ENCODE data around the gene ZNF230. TPM values are rescaled to one million over a fixed set of nuclear protein-coding genes. Genes with fewer than 3 reads are reported as not detected.

Gene ZNF230
- total RNA-seq (1 to 10 TPM; 2.2 to 2.8 TPM), total RNA-seq (3.0 to 33.8 (median 13.7) reads per million in 172 experiments)
- 5.6 TPM for polyA plus RNA-seq (2013, experiment 1 of 2)
- 4.7 TPM for polyA plus RNA-seq (2013, experiment 2 of 2)

GRCh38 chr19:44002566-44003460 is at the start of gene ZNF230:
Gene ZNF230 (plus strand): TSS chr19:44002957. CDS start chr19:44007079, 4,122 bp downstream.
- peaks cover 18% of the 10 kb centered on the region for H3K4me1 ChIP-seq (ENCODE audit: insufficient read depth, low read length)
- H3K27me3 ChIP-seq (ENCODE audit: control insufficient read depth in 1 of 2, insufficient read depth in 2 of 2, low read length in 2 of 2) = no peaks in the 10 kb centered on the region
- ChIA-PET CTCF (no interaction called here), POLR2A (interaction anchor here (1.4 kb wide), 1 partner anchor 68 kb away, joined by 4 read pairs; the partner anchor contains the start of gene ZNF45)
- peaks cover 59% of the 10 kb centered on the region for H3K36me3 Mint-ChIP-seq (ENCODE audit: low read depth)
- DNase-seq (peak; percentile 56 to 96 (median 75)), ATAC-seq (ENCODE audit: poor library complexity) (peak; percentile 97)
- H3K9me3 ChIP-seq (ENCODE audit: control insufficient read depth in 1 of 2, insufficient read depth in 1 of 2, low read length in 2 of 2) = peaks cover 18 to 34% of the 10 kb centered on the region in 2 experiments
- H3K27me3 Mint-ChIP-seq = no peaks in the 10 kb centered on the region
- peaks cover 24% of the 10 kb centered on the region for H3K9me3 Mint-ChIP-seq
- intact Hi-C loops (cut with DNase I, micrococcal nuclease) = loop anchor here (1.0 to 10.0 kb wide), 12 partner anchors 18 to 304 kb away; partner anchors contain the start of genes ZNF155 (in 2 of the 2), ZNF224 (in 2 of the 2), ZNF45 (in 2 of the 2) and ZNF222 (in 1 of the 2)
- peak within 1 kb of the TSS; percentile 90 for H3K27ac Mint-ChIP-seq
- H3K4me3 Mint-ChIP-seq = peak within 1 kb of the TSS; percentile 100
- no peak for TF ChIP-seq CTCF (IDR thresholded peaks at IDR 0.05)
- peaks cover 29% of the 10 kb centered on the region for H3K4me1 Mint-ChIP-seq (ENCODE audit: low read depth)
- H3K27ac ChIP-seq (ENCODE audit: low read depth in 1 of 2, low read length in 2 of 2) = peak within 1 kb of the TSS; percentile 39 to 53
- H3K4me3 ChIP-seq (ENCODE audit: low read length) = peak within 1 kb of the TSS; percentile 84
- peaks cover 9% of the 10 kb centered on the region for H3K36me3 ChIP-seq (ENCODE audit: insufficient read depth, low read length)

GRCh38 chr19:43956827-43957226 is 45.9 kb upstream of the ZNF230 start:
- Mint-ChIP-seq H3K4me1 (ENCODE audit: low read depth) (peaks cover 4% of the 10 kb centered on the region), H3K27me3 (peaks cover 5% of the 10 kb centered on the region), H3K27ac (no peak overlapping the region), H3K4me3 (no peak overlapping the region), H3K36me3 (ENCODE audit: low read depth) (peaks cover 51% of the 10 kb centered on the region), H3K9me3 (peaks cover 18% of the 10 kb centered on the region)
- no peak for DNase-seq
- H3K9me3 ChIP-seq (ENCODE audit: control insufficient read depth in 1 of 2, insufficient read depth in 1 of 2, low read length in 2 of 2) = peaks cover 6 to 13% of the 10 kb centered on the region in 2 experiments
- H3K36me3 ChIP-seq (ENCODE audit: insufficient read depth, low read length) = no peaks in the 10 kb centered on the region
- no peak for ATAC-seq (ENCODE audit: poor library complexity)
- H3K27me3 ChIP-seq (ENCODE audit: control insufficient read depth in 1 of 2, insufficient read depth in 2 of 2, low read length in 2 of 2) = no peaks in the 10 kb centered on the region
- ChIA-PET POLR2A (no interaction called here), CTCF (no interaction called here)
- intact Hi-C loops (cut with DNase I, micrococcal nuclease) = no loop called here
- H3K4me3 ChIP-seq (ENCODE audit: low read length) = no peak overlapping the region
- H3K4me1 ChIP-seq (ENCODE audit: insufficient read depth, low read length) = no peaks in the 10 kb centered on the region
- H3K27ac ChIP-seq (ENCODE audit: low read depth in 1 of 2, low read length in 2 of 2) = no peak overlapping the region
- TF ChIP-seq CTCF (IDR thresholded peaks at IDR 0.05) = no peak

GRCh38 chr19:43957891-43958290 is 44.9 kb upstream of the ZNF230 start:
- Histone ChIP-seq H3K27me3 (ENCODE audit: control insufficient read depth in 1 of 2, insufficient read depth in 2 of 2, low read length in 2 of 2) (no peaks in the 10 kb centered on the region), H3K36me3 (ENCODE audit: insufficient read depth, low read length) (no peaks in the 10 kb centered on the region), H3K9me3 (ENCODE audit: control insufficient read depth in 1 of 2, insufficient read depth in 1 of 2, low read length in 2 of 2) (peaks cover 10 to 14% of the 10 kb centered on the region in 2 experiments), H3K4me1 (ENCODE audit: insufficient read depth, low read length) (no peaks in the 10 kb centered on the region), H3K4me3 (ENCODE audit: low read length) (no peak overlapping the region), H3K27ac (ENCODE audit: low read depth in 1 of 2, low read length in 2 of 2) (no peak overlapping the region)
- Mint-ChIP-seq H3K36me3 (ENCODE audit: low read depth) (peaks cover 56% of the 10 kb centered on the region), H3K4me3 (no peak overlapping the region), H3K27ac (no peak overlapping the region), H3K27me3 (peaks cover 5% of the 10 kb centered on the region), H3K4me1 (ENCODE audit: low read depth) (no peaks in the 10 kb centered on the region), H3K9me3 (peaks cover 20% of the 10 kb centered on the region)
- POLR2A ChIA-PET = no interaction called here
- TF ChIP-seq CTCF (IDR thresholded peaks at IDR 0.05) = no peak
- CTCF ChIA-PET = interaction anchor here (0.8 kb wide), 1 partner anchor 11 kb away, joined by 3 read pairs; no protein-coding TSS in a partner anchor
- ATAC-seq (ENCODE audit: poor library complexity) = no peak
- DNase-seq = no peak
- intact Hi-C loops (cut with DNase I, micrococcal nuclease) = no loop called here

Measured in CD4-positive, alpha-beta T cell (primary cell).